GM21367 (cell line): ENCODE measurements around the gene CD34.
"Not testable (repeated sequence)": the region's sequence is repeated elsewhere in the genome, so short reads cannot be mapped to it uniquely, and the experiment has no call there.

Experiments
- ATAC-seq: cut with Tn5 transposase; IDR thresholded peaks from one replicate; pipeline ENCODE4 v1.9.1; 2021; ENCODE audit not compliant: unreplicated experiment

CD34 gene

GRCh38 chr1:207877914-207878313 is 33.0 kb downstream of the CD34 start:
- not testable (repeated sequence) for ATAC-seq

DNA sequence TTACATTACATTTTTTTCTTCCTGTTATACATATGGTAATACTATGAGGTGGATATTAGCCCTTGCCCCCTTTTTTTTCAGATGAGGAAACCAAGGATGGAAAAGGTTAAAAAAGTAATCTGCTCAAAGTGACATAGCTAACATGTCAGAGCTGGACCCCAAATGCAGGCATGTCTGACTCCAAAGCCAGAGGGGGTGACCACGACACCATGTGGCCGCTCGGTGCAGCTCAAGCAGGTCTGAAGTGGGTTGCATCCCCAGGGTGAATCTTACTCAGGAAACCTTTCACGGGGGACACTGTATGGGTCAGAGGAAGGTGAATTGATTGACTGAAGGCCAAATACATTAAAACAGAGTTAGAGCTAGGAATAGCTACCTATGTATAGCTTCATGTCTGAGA is 34.8 kb downstream of the CD34 start:
- ATAC-seq: no peak

DNA sequence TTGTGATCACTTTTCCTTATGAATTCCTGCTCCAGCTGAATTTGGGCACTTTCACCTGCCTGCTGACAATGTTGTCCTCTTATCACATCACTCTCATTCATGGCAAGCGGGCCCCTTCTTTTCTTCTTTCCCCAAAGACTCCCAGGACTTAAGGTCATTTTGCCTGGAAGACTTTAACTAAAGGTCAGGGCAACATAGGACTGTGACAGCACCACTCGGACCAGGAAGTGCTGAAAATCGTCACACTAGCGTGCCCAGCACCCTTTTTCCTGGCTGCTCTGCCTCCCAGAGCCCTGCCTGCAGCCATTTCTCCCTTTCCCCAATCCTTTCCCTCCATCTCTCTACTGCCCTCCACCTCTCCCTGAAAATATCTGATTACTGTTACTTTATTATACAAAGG is 35.4 kb downstream of the CD34 start:
- ATAC-seq: no peak

DNA sequence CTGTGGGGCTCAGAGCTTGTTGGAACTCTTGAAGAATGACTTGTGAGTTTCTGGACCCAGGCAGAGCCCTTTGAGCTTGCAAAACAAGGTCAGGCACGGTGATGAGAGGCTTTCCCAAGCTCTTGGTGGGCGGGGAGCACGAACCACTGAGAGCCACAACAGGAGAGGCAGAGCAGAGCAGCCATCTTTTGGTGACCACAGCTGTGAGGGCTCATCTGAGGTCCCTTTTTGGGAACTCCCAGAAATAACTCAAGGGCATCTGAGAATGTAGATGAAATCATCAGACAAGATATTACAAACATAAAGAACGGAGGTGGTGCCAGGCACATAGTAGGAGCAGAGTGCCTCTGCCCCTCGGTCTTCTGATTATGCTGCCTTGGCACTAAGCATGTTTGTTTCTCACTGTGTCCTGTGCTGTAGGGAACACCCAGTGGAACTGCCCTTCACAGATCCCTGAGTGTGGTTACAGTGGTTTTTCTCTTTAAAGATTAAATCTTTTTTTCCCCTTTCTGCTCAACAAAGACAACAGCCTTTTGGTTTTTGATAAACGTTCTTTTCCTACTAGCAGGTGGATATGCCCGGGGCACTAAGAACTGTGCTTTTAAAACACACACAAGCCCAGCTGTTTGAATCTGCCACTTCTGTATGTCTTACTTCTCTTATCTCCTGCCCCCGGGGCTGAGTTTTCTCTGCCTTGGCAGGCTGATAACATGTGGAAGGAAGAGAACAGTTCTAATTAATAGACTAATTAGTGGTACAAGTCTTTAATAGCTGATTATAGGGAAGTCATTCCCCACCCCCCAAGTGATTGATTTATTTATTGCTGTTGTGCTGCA is 37.7 kb downstream of the CD34 start:
- ATAC-seq: no peak

DNA sequence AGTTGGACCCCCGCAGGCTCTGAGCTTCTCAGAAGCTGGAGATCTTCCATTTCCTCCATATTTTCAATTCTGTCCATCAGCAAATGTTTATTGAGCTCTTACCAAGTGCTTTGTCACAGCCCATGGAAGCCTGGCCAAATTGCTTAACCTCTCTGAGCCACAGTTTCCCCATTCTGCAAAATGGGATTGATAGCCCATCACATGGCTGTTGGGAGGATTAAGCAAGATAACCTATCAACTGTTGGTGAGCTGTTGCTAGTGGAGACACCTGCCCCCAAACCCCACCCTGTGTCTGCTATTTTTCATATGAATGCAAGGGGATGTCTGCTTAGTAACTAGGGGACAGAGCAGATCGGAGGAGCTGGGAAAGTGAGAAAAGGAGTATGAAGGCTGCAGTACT is 38.3 kb downstream of the CD34 start:
- ATAC-seq: no peak

DNA sequence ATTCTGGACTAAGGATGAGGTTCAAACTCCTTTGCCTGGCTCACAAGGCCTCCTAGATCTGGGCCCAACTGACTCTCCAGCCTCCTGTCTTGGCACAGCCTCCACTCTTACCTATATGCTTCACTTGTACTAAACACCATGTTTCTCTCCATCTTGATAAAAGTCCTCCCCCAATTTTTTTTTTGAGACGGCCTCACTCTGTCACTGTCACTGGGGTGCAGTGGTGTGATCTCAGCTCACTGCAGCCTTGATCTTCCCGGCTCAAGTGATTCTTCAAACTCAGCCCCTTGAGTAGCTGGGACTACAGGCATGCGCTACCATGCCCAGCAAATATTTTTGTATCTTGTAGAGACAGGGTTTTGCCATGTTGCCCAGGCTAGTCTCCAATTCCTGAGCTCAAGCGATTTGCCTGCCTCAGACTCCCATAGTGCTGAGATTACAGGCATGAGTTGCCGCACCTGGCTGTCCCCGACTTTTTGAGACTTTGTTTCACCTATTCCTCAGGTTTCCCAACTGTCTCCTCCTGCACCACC is 39.7 kb downstream of the CD34 start:
- ATAC-seq: no peak

GRCh38 chr1:207870306-207871031 is 40.5 kb downstream of the CD34 start:
- no peak for ATAC-seq

DNA sequence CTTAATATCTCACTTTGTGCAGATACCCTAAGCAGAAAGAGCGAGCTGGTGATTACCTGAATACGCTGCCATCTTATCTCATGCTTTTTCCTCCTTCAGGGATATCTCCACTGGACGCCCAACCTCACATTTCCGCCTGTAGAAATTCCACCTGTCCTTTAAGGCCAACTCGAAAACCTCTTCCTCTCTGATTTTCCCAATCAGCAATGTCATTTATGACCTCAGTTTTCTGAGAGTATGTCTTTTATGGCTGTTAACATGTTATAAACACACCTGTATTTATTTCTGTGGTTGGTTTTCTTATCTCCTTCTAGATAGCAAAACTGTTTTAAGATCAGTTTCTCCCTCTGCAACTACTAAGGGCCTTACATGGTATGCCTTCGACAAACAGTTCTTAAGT is 41.1 kb downstream of the CD34 start:
- ATAC-seq: no peak

DNA sequence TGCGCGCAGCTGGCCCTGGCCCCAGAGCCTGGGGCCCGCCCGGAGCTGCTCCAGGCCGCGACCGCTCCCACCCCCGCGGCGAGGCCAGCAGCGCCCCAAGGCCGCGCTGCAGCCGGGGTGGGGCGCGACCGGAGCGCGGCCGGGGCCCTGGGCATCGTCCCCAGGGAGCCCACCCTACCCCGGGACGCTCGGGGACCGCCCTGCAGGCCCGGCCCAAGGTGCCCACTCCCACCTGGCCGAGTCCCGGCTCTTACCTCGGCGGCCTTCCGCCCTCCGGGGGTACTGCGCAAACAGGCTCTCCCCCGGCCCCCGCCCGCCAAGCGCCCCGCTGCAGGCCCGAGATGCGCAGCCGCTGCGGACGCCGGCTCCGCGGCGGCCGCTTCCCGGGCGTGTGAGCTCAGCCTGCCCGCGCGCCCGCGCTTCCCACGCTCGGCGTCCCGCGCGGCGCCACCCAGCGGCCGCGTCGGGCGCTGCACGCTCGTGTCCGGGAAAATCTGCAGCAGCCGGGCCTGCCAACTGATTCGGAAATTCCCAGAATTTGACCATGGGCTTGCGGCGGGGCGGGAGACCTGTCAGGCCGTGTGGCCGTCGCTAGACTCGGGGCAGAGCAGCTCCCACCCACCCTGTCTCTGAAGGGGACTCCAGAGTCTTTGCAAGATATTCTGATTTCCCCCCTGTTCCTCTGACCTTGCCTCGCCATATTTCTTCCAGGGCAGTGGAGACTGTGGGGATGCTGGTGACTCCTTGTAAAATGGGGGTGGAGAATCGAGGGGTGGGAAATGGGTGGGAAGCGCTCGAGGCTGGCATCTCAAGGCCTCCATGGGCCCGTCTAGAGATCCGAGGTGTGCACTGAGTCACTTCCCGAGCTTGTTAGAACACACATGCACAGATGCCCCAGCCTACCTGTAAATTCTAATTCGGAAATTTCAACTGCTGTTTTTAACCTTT is 41.9 kb downstream of the CD34 start:
- peak; percentile 44 for ATAC-seq

GRCh38 chr1:207868251-207868773 is 42.6 kb downstream of the CD34 start:
- ATAC-seq: no peak

DNA sequence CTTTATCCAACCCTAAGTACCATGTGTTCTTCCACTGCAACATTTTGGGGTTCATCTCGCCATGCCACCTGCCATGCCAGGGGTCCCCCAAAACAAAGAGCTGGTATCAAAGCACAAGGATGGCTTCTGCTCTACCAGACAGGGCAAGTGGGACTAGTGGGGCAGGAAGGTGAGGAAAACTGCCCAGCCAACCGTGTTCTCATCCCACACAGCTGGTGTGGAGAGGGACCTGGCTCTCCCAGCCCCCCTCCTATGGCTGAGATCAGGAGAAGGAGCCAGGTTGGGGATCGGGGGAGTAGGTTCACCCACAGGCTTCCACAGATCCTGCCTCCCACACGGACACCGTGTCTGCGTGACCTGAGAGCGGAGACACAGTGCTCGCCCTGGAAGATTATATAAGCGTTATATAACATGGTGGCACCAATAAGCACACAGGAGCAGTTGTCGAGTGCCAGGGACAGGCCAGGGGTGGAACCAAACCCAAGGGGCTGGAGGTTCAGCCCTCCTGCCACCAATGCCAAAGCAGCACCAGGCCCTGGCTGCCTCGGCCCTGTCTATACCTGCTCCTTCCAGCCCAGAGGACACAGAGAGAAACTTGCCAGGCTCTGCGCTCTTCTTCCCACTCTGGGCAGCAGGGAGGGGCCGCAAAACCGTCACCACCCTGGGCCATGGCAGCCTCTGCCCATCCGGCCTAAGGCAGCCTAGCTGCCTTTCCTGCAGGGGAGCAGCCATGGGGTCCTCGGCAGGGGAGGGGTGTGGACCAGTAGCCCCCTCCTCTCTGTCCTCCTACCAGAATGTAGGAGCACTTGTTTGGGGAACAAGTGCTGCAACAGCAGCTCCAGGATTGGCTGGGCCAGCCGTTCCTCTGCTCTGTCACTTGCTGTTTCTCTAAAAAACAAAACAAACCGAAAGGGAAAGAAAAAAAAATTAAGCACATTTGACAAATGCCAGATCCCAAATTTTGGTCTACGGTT is 43.5 kb downstream of the CD34 start:
- ATAC-seq: no peak

DNA sequence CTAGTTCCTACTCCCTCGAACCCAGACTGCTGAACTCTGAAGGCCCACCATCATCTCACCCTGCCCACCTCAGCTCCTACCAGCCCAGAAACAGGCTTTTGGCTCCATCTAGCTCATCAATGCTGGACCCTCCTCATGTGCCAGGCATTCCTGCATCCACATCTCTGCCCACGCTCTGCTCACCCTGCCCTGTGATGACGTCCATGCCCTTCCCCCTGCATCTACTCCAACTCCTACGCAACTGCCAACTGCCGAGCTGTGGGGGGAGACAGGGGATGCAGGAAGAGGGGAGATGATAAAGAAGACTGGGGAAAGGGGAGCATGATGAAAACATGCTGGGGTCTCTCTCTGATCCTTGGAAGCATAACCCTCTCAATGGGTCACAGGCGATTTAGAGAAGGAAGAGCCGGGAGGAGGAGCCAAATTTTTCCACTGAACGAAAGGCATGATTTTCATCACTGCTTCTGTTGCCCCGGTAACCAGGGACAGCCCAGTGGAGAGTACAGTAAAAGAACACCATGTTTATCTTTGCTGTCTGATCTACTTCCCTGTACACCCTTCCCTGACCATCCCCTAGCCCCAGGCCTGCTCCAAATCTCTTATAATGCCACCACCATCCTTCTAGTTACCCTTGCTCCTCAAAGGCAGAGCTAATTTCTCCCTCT is 44.3 kb downstream of the CD34 start:
- no peak for ATAC-seq

GRCh38 chr1:207863893-207864535 is 46.9 kb downstream of the CD34 start:
- peak; percentile 58 for ATAC-seq

DNA sequence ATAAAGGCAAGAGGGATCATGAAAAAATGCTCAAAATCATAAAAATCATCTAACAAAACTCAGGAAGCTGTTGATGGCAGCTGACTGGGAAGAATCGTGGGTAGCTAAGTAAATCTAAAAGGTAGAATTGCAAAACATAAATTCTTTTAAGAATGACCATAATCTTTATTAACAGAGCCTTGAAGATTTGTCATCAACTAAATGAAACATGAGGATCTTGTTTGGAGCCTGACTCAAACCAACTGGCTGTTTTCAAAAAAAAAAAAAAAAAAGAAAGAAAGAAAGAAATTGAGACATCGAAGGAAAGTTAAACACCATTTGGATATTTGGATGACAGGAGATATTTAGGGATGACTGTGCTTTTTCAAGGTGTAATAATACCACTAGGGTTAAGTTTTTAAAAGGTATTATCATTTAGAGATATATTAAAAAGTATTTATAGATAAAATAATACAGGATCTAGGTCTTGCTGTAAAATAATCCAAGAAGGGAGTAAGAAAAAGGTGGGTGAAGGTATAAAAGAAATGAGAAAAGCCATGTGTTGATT is 48.6 kb downstream of the CD34 start:
- ATAC-seq: no peak

GRCh38 chr1:207861442-207862177 is 49.3 kb downstream of the CD34 start:
- ATAC-seq: peak; percentile 41

DNA sequence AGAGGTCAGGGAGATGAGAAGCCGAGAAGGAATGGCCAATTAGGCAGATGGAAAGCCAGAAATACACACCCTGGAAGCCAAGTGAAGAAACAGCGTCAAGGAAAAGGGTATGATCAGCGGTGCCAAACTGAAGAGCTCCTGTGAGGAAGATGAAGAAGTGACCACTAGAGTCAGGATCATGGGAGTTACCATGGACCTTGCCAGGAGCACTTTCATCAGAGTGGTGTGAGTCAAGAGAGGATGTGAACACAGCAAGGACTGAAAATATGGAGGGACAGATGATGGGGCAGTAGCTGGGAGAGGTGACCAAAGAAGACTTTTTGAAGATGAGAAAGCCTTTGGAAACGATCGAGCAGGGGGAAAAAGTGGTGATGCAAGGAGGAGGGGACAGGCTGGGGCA is 50.4 kb downstream of the CD34 start:
- no peak for ATAC-seq

DNA sequence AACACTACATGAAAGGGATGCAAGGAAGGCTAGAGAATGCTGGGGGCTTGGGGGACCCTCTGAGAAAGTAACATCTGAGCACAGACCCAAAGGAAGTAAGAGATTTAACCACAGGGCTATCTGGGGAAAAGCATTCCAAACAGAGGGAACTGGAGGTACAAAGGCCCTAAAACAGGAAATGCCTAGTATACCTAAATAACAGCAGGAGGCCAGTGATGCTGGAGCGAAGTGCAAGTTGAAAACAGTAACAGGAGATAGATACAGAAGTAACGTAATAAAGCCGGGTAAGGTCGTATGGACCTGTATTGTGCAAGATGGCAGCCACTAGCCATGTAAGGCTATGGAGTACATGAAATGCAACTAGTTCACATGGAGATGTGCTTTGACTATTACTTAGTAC is 52.1 kb downstream of the CD34 start:
- ATAC-seq: no peak

DNA sequence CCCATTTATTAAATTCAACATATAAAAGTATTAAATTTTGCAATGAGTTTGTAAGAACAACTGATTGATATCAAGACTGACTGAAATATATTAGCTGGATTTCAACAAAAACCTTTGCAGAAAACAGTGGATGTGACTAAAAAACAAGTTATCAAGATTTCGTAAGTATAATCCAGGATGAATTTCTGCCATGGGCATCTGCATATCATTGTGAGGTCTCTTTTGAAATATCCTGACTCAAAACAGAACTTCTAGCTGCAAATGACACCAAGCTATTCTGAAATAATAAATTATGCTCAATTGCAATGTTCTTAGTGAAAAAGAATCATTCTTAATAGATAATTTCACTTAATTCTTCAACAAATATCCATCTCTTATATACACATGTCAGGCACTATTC is 52.6 kb downstream of the CD34 start:
- ATAC-seq: no peak
